Adrenal gland (tissue), 12 donors: ENCODE measurements around the gene WWOX. TPM values are rescaled to one million over a fixed set of nuclear protein-coding genes. Genes with fewer than 3 reads are reported as not detected.

Experiments
- DNase-seq, 7 donors: peaks; one replicate each; pipeline ENCODE4 v3.0.0-alpha.2; 2019 to 2020
- H3K27ac ChIP-seq, 5 donors: fragments of 200-600 bp; sonication (generic) in 4 of 5; 1 replicate in 3 of 5; 2 replicates in 2 of 5; pipeline versions ENCODE4 v1.5.1 to v1.8.0; 2016 to 2020; ENCODE audit warnings: mild to moderate bottlenecking in 1 of 5
- H3K27me3 ChIP-seq: fragments of 200-600 bp; 2 replicates; pipeline ENCODE4 v1.8.0; 2021
- H3K36me3 ChIP-seq, 2 donors: fragments of 200-600 bp; replicated peaks in 1 of 2; 1 replicate in 1 of 2; 2 replicates in 1 of 2; pipeline versions ENCODE4 v1.5.1 to v1.8.0; 2018 to 2022
- H3K4me1 ChIP-seq, 2 donors: fragments of 200-600 bp; replicated peaks in 1 of 2; 1 replicate in 1 of 2; 2 replicates in 1 of 2; pipeline versions ENCODE4 v1.5.1 to v1.8.0; 2018 to 2021
- H3K4me3 ChIP-seq, 4 donors: fragments of 200-600 bp; sonication (generic) in 3 of 4; one replicate each; pipeline ENCODE4 v1.5.1; 2016 to 2018
- H3K9me3 ChIP-seq, 3 donors: fragments of 200-600 bp; sonication (generic) in 1 of 3; replicated peaks in 1 of 3; 1 replicate in 2 of 3; 2 replicates in 1 of 3; pipeline versions ENCODE4 v1.5.1 to v1.8.0; 2016 to 2021
- POLR2A ChIP-seq, 2 donors: fragments of 450-650 bp; IDR thresholded peaks; one replicate each; pipeline ENCODE4 v1.6.1; 2017; ENCODE audit warnings: antibody characterized with exemption in 2 of 2, mild to moderate bottlenecking in 2 of 2, moderate library complexity in 1 of 2
- WGBS, 4 donors: extraction: QIAGEN DNeasy Blood & Tissue Kit in 2 of 4; methylation state at CpG; one replicate each; pipeline versions ENCODE4 v1.1.5 to v1.1.7; 2013 to 2017; 5-methylcytosine and 5-hydroxymethylcytosine counted together
- intact Hi-C, 2 donors: fragments of 100-400 bp; cut with DNase I; formaldehyde crosslinking; loops; one replicate each; pipeline versions ENCODE4 v1.14.1 to v1.15.0; 2022 to 2023
- polyA plus RNA-seq, 3 donors: library from polyadenylated mRNA; stranded (reverse); fragments of 200-250 nt in 2 of 3; fragments of 350-450 nt in 1 of 3; fragmentation: Illumina TruSeq in 1 of 3; extraction: RNeasy Lipid Tissue Mini Kit (QIAGEN cat#74804) in 1 of 3; gene quantifications; one replicate each; pipeline ENCODE4 v1.2.3, GENCODE V29; 2013 to 2014
- total RNA-seq, 9 donors: library from RNA; depleted of rRNA in 4 of 9; stranded (reverse); fragments of >200 nt in 4 of 9; fragments of 120-200 nt in 1 of 9; fragmentation: NEBNext Ultra II Directional in 1 of 9; extraction: Animal tissue kit (Norgen Biotek cat#: 25700) in 1 of 9; gene quantifications; one replicate each; pipeline versions ENCODE4 v1.1.0 to v1.2.4, GENCODE V29; 2013 to 2023
- TF ChIP-seq, protein P1 (sequence below), 6 experiments: fragments of 450-650 bp in 4 of 6; fragments of 200-600 bp in 2 of 6; sonication (generic) in 1 of 6; IDR thresholded peaks; 1 replicate in 5 of 6; 2 replicates in 1 of 6; pipeline versions ENCODE4 v1.5.1 to v1.8.0; 2016 to 2021; ENCODE audit warnings: antibody characterized with exemption in 6 of 6, mild to moderate bottlenecking in 2 of 6, moderate library complexity in 1 of 6
- donor health status: healthy with polysubstance abuse.
- donor health status: Bipolar disorder and iron deficiency.
- donor health status: DM: yes; HTN: yes; CAD: no.
- donor health status: DM: no; HTN: no; CAD: no.
- donor health status: DM: no; HTN: no; CAD: no.
- donor health status: DM: yes; HTN: yes; CAD: no.

WWOX gene
- total and polyA plus RNA-seq, 12 donors = 11.8 to 74.6 (median 20.5) TPM

DNA sequence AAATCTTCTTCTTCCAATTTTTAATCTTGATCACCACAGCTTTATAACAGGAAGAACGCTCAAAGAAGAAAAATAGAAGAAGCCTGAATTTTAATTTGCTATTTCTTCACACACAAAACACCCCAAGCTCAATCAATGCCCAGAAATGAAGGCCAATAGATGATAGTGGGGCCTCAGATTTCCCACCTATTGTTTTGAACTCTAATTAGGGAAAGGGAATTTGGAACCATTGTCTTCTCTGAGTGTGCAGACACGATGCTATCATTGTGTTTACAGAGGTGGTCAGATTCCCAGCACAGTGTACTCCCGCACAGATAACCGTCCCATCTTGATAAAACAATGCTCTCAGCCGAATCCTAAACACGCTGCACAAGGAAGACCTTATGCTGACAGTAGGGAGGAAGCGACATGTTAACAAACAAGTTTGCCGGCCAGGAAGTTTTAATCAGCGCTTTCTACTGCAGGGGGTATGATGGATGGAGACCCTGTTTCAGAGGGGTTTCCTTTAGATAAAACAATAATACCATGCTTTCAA, 816.4 kb downstream of the WWOX start:
- DNase-seq = no peak
- Histone ChIP-seq H3K4me3 (no peak overlapping the region), H3K4me1 (peaks cover 0 to 3% of the 10 kb centered on the region in 2 donors), H3K27me3 (no peaks in the 10 kb centered on the region), H3K9me3 (no peaks in the 10 kb centered on the region), H3K27ac (no peak overlapping the region), H3K36me3 (no peaks in the 10 kb centered on the region)
- intact Hi-C loops = no loop called here
- TF ChIP-seq, protein P1, sequence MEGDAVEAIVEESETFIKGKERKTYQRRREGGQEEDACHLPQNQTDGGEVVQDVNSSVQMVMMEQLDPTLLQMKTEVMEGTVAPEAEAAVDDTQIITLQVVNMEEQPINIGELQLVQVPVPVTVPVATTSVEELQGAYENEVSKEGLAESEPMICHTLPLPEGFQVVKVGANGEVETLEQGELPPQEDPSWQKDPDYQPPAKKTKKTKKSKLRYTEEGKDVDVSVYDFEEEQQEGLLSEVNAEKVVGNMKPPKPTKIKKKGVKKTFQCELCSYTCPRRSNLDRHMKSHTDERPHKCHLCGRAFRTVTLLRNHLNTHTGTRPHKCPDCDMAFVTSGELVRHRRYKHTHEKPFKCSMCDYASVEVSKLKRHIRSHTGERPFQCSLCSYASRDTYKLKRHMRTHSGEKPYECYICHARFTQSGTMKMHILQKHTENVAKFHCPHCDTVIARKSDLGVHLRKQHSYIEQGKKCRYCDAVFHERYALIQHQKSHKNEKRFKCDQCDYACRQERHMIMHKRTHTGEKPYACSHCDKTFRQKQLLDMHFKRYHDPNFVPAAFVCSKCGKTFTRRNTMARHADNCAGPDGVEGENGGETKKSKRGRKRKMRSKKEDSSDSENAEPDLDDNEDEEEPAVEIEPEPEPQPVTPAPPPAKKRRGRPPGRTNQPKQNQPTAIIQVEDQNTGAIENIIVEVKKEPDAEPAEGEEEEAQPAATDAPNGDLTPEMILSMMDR (IDR thresholded peaks at IDR 0.05) = no peak
- TF ChIP-seq POLR2A (IDR thresholded peaks at IDR 0.05) = no peak
- 64 to 73% (median 70%) methylated on average over 9 of the region's 9 CpGs for WGBS, 4 donors

DNA sequence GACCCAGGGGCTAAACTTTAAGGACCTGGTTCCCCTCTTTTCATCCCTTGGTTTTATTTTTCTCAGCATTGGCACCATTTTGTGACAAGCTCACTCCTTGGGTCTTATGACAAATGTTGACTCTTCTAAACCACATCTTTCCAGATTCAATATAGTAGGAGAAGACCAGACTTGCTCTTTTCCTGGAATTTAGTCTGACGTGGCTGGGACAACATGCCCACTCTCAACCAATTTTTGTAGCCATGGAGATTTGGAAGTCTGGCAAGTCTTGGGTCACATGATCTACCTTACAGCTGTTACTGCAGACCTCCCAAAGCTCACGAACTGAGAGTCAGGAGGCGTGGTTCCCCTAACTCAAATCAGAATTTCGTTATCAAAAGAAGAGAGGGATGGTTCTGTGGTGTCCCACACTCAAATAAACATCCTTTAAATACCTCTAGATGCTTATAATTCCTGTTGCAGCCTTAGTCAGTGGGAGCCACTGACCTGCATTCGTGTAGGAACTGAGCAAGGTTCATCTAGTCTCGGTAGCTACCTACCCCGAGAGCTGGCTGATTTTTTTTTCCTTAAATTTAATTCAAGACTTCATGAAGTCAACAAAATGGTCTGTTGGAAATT, 817.6 kb downstream of the WWOX start:
- H3K9me3 ChIP-seq = peaks cover 0 to 7% (median 0%) of the 10 kb centered on the region in 3 donors
- 81 to 90% (median 85%) methylated on average over 7 of the region's 7 CpGs for WGBS, 4 donors
- peaks cover 0 to 3% of the 10 kb centered on the region in 2 donors for H3K4me1 ChIP-seq
- no peak for DNase-seq
- no peaks in the 10 kb centered on the region for H3K36me3 ChIP-seq
- no peak for TF ChIP-seq POLR2A (IDR thresholded peaks at IDR 0.05)
- TF ChIP-seq, protein P1 (IDR thresholded peaks at IDR 0.05) = no peak
- intact Hi-C loops = no loop called here
- no peaks in the 10 kb centered on the region for H3K27me3 ChIP-seq
- H3K4me3 ChIP-seq = no peak overlapping the region
- H3K27ac ChIP-seq = no peak overlapping the region

DNA sequence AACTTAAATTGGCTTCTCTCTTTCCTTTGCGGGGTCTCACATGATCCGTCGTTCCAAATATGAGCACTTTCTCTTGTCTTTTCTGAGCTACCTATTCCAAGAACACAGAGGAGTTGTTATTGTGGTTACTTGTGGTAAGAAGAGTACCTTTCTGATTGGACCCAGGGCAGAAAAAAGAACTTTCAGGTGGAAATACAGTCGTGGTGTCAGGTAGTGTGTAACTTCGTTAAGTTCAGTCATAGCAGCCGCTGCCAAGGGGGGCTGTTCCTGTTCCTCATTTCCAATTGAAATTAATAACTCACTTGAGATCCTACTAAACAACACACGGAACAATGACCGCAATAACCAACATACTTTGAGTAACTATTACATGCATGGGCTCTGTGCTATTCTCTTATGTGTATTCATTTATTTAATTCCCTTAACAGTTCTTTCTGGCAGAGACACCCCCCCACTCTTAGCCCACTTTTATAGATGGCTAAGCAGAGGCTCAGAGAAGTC, 819.4 kb downstream of the WWOX start:
- intact Hi-C loops = no loop called here
- Histone ChIP-seq H3K9me3 (peaks cover 0 to 8% (median 0%) of the 10 kb centered on the region in 3 donors), H3K4me3 (no peak overlapping the region), H3K4me1 (peaks cover 0 to 3% of the 10 kb centered on the region in 2 donors), H3K27me3 (no peaks in the 10 kb centered on the region), H3K27ac (no peak overlapping the region), H3K36me3 (no peaks in the 10 kb centered on the region)
- no peak for DNase-seq
- TF ChIP-seq, protein P1 (IDR thresholded peaks at IDR 0.05) = no peak
- TF ChIP-seq POLR2A (IDR thresholded peaks at IDR 0.05) = no peak
- WGBS, 4 donors = 85 to 93% (median 92%) methylated on average over 8 of the region's 8 CpGs

DNA sequence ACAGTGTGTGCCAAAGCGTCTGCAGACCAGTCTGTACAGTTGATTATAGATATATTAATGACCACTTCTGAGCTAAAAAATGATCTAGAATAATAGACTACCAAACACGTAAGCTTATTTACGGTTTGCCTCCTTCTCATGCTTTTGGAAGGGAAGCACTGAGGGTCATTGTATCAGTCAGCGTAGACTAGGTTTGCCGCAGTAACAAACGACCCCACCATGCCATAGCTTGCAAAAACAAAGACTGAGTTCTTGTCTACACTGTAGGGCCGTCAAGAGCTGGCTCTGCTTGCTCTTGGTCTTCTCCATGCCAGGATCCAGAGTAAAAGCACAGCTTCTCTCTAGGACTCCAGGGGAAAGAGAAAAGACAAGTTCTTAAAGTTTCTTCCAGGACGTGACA, 820.4 kb downstream of the WWOX start:
- Histone ChIP-seq H3K27me3 (no peaks in the 10 kb centered on the region), H3K36me3 (no peaks in the 10 kb centered on the region), H3K27ac (no peak overlapping the region), H3K4me3 (no peak overlapping the region), H3K9me3 (peaks cover 0 to 8% (median 0%) of the 10 kb centered on the region in 3 donors), H3K4me1 (peaks cover 0 to 3% of the 10 kb centered on the region in 2 donors)
- TF ChIP-seq, protein P1 (IDR thresholded peaks at IDR 0.05) = no peak
- TF ChIP-seq POLR2A (IDR thresholded peaks at IDR 0.05) = no peak
- WGBS, 4 donors = 74 to 82% (median 80%) methylated on average over 8 of the region's 8 CpGs
- intact Hi-C loops = no loop called here
- no peak for DNase-seq
